ENCODE results near the gene CLEC3B. TPM values are rescaled to one million over a fixed set of nuclear protein-coding genes. Genes with fewer than 3 reads are reported as not detected.
A peak's percentile ranks its signal among the peaks of the same experiment; 100 is the strongest.

The CLEC3B gene, protein sequence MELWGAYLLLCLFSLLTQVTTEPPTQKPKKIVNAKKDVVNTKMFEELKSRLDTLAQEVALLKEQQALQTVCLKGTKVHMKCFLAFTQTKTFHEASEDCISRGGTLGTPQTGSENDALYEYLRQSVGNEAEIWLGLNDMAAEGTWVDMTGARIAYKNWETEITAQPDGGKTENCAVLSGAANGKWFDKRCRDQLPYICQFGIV
- 10 to 100 TPM; 10.3 to 41.7 (median 16.5) TPM for total RNA-seq
- polyA plus RNA-seq: 10 to 100 TPM; 24.6 to 29.6 (median 26.7) TPM
- long read RNA-seq, donor 1, transcript CLEC3B-201 (3 exons, 936 nt): major isoform, 13 of 20 reads
- long read RNA-seq, donor 1, partial matches to known transcripts: 4 of 20 reads
- long read RNA-seq, donor 1, other reads (novel, unspliced or antisense): 3 of 20 reads
- long read RNA-seq, donor 2, transcript CLEC3B-201 (3 exons, 936 nt): major isoform, 18 of 19 reads
- long read RNA-seq, donor 2, partial matches to known transcripts: 0 of 19 reads
- long read RNA-seq, donor 2, other reads (novel, unspliced or antisense): 1 of 19 reads

DNA sequence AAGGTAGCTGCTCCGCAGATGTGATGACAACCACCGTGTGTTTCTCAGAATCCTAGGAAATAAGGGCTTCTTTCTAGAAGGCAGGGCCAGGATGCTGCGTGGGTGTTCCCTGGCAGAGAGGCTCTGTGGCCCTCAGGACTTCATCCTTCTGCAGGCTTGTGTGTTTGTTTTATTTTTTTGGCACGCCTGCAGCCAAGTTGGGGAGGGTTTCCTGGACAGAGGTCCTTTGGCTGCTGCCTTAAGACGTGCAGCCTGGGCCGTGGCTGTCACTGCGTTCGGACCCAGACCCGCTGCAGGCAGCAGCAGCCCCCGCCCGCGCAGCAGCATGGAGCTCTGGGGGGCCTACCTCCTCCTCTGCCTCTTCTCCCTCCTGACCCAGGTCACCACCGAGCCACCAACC lies at the start of gene CLEC3B:
TSS of gene CLEC3B (plus strand) at position 266 of the 400 bp plus-strand sequence. CDS start at position 326, 60 bp downstream.
- peaks cover 0 to 15% (median 3%) of the 10 kb centered on the region in 3 donors for H3K27me3 ChIP-seq (ENCODE audit: insufficient read depth in 3 of 3, low read length in 2 of 3)
- no peaks in the 10 kb centered on the region for H3K36me3 ChIP-seq (ENCODE audit: insufficient read depth in 1 of 2, low read depth in 1 of 2)
- peak within 1 kb of the TSS; percentile 57 for H3K27ac ChIP-seq
- no peaks in the 10 kb centered on the region for H3K9me3 ChIP-seq
- intact Hi-C loops (cut with DNase I): no loop called here
- peaks cover 17% of the 10 kb centered on the region for H3K4me1 ChIP-seq
- 7 to 13% (median 11%) methylated on average over 13 of the region's 13 CpGs for WGBS, 3 donors
- ATAC-seq (peak; percentile 24 to 60 (median 50)), DNase-seq (peak; percentile 74 to 81)
- TF ChIP-seq, protein P1, sequence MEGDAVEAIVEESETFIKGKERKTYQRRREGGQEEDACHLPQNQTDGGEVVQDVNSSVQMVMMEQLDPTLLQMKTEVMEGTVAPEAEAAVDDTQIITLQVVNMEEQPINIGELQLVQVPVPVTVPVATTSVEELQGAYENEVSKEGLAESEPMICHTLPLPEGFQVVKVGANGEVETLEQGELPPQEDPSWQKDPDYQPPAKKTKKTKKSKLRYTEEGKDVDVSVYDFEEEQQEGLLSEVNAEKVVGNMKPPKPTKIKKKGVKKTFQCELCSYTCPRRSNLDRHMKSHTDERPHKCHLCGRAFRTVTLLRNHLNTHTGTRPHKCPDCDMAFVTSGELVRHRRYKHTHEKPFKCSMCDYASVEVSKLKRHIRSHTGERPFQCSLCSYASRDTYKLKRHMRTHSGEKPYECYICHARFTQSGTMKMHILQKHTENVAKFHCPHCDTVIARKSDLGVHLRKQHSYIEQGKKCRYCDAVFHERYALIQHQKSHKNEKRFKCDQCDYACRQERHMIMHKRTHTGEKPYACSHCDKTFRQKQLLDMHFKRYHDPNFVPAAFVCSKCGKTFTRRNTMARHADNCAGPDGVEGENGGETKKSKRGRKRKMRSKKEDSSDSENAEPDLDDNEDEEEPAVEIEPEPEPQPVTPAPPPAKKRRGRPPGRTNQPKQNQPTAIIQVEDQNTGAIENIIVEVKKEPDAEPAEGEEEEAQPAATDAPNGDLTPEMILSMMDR (IDR thresholded peaks at IDR 0.05): no peak
- H3K4me3 ChIP-seq: peak within 1 kb of the TSS; percentile 57

DNA sequence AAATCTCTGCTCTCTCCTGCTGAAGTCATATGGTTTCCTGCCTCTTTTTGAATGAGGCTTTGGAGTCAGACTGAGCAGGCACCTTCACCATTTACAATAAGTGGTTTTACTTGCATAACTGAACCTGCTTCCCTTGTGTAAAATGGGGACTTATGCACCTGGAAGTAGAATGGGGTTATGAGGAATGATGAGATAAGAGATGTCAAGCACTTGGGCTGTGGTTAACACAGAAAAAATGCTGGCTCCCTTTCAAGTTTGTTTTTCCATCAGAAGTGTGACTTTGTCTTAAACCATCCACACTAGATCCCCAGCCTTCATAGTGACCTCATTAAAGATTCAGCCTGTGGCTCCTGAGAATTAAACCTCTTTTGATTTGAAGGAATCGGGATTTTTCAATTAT lies 44.9 kb upstream of the CLEC3B start:
- Histone ChIP-seq H3K27me3 (ENCODE audit: insufficient read depth in 3 of 3, low read length in 2 of 3) (no peaks in the 10 kb centered on the region), H3K9me3 (no peaks in the 10 kb centered on the region), H3K27ac (no peak overlapping the region), H3K36me3 (ENCODE audit: insufficient read depth in 1 of 2, low read depth in 1 of 2) (no peaks in the 10 kb centered on the region), H3K4me3 (no peak overlapping the region), H3K4me1 (peaks cover 42% of the 10 kb centered on the region)
- WGBS, 3 donors: 92 to 100% (median 96%) methylated on average over 1 of the region's 1 CpG
- TF ChIP-seq, protein P1 (IDR thresholded peaks at IDR 0.05): no peak
- no peak for ATAC-seq
- DNase-seq: no peak
- intact Hi-C loops (cut with DNase I): no loop called here

DNA sequence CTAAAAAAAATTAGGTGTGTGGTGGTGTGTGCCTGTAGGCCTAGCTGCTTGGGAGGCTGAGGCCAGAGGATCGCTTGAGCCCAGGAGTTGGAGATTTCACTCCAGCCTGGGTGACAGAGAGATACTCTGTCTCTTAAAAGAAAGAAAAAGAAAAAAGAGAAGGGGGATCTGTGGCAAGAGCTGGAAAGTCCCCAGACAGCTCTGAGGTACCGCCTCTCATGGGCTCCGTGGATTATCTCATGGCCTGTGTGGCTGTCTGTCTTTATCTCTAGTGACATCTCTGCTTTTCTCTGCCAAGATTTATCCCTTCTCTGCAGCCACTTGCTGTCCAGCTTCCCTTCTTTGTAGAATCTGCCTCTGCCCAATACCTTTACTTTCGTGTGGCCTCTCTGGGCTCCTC lies 44.4 kb upstream of the CLEC3B start:
- intact Hi-C loops (cut with DNase I): no loop called here
- Histone ChIP-seq H3K27ac (no peak overlapping the region), H3K4me3 (no peak overlapping the region), H3K9me3 (no peaks in the 10 kb centered on the region), H3K36me3 (ENCODE audit: insufficient read depth in 1 of 2, low read depth in 1 of 2) (no peaks in the 10 kb centered on the region), H3K4me1 (peaks cover 42% of the 10 kb centered on the region), H3K27me3 (ENCODE audit: insufficient read depth in 3 of 3, low read length in 2 of 3) (no peaks in the 10 kb centered on the region)
- TF ChIP-seq, protein P1 (IDR thresholded peaks at IDR 0.05): no peak
- ATAC-seq (no peak), DNase-seq (no peak)
- WGBS, 3 donors: 73 to 87% (median 74%) methylated on average over 4 of the region's 4 CpGs

DNA sequence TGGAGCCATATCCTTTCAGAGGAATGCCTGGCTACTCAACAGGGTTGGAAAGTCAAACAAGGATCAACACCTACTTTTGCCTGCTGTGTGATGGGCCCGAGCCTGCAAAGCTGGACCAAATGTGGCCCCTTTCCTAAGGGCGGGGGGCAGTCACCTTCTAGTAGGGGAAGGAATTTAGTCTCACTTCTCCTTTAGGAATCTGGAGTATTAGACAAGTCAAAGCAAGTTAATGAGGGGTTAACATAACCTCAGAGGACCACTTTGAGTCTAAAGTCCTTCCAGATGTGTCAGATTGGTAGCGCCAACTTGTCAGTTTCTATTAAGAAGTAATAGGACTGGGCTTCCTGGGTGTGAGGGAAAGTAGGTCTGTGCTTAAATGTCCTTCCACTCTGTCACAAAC lies 43.3 kb upstream of the CLEC3B start:
- WGBS, 3 donors: 83 to 90% (median 90%) methylated on average over 3 of the region's 3 CpGs
- DNase-seq (no peak), ATAC-seq (peak in 1 of 4 donors; percentile 6)
- TF ChIP-seq, protein P1 (IDR thresholded peaks at IDR 0.05): no peak
- Histone ChIP-seq H3K27me3 (ENCODE audit: insufficient read depth in 3 of 3, low read length in 2 of 3) (no peaks in the 10 kb centered on the region), H3K4me1 (peaks cover 32% of the 10 kb centered on the region), H3K9me3 (no peaks in the 10 kb centered on the region), H3K27ac (peak overlapping the region; percentile 14), H3K36me3 (ENCODE audit: insufficient read depth in 1 of 2, low read depth in 1 of 2) (no peaks in the 10 kb centered on the region), H3K4me3 (no peak overlapping the region)
- intact Hi-C loops (cut with DNase I): no loop called here
